GM10847 (cell line): ENCODE results near the gene PTPN14.

Source experiments
- POLR2A ChIP-seq: IDR thresholded peaks from 2 replicates; pipeline ENCODE4 v1.6.1; 2011; ENCODE audit not compliant: insufficient read length; ENCODE audit errors: extremely low read depth

Gene PTPN14

DNA sequence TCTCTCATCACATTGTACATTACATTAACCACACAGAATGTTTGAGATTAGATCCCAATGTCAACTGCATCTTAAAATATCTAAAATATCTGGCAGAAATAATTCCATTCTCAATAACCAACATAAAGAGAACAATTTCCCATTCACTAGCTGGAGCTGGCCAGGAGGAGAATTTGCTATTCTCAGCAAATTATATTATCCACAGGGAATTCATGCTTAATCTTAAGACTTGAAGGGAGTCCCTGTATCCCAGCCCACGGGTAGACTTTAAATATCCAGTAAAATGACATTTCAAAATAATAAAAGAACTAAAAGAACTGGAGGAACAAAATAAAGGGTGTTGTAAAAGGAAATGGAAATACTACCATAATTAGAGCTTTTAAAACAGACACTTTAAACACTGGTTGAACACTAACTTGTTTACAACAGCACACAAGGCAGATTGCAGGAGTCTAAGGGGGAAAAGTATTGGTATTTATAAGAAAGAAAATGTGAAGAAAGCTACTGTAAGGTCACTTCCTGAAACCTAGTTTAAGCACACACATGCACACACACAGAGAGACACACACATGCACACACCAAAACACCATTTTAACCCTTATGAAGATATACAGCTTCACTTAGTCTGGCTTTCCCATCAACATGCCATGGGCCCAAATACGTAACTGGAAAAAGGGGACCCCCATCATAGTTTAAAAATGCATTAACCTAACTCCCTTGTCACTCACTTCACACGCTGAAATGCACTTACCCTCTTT is 107.0 kb downstream of the PTPN14 start:
- TF ChIP-seq POLR2A, result no peak

- no peak for TF ChIP-seq POLR2A
Observed at GRCh38 chr1:214441119-214441518, 110.3 kb downstream of the PTPN14 start.

DNA sequence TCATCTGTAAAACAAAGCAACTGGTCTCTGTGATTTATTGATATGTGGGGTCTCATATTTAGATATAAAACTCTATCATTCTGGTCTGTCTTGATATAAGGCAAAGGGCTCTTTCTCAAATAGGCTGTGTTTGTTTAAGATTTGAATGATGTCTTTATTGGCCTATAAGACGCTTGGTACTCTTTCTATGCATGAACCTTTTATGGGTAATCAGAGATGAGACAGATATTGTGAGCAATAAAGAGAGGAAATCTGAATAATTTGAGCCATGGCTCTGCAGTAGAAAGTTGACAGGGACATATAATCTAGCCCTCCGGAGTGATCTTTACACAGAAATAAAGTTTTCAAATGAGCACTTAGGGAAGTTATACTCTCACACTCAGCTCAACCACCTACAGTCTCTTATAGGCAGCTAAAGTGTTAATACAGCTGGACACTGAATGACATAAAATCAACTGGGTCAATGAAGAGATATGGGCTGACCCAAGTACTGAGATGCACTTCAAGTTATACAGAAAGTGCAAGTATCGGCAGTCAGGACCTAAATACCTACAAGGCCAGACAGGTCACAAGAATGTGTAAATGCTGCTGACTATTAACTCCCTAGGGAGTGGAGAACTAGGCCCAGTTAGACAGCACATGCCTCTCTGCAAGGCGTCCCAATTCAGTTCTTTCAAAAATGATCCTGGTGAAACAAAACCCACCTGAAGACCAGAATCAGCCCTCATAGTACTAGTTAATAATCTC is 111.0 kb downstream of the PTPN14 start:
- TF ChIP-seq POLR2A, result no peak

GRCh38 chr1:214439352-214440119 is 111.9 kb downstream of the PTPN14 start:
- no peak for TF ChIP-seq POLR2A

DNA sequence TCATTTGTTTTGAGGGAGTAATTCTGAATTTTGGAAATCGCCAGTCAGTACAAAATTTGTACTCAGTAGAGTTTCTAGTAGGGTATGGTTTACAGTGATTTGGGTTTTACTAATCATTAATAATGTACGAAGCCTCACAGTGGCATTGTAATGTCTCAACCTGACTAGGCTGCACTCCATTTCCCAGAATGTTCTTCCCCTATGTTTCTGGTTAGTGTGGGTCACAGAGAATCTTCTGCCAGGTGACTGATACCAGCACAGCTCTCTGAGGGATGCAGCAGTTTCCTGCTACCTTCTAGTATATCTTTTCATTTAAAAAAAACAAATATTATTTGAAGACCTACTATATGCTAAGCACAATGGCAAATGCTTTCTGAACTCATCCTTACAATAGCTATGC is 112.9 kb downstream of the PTPN14 start:
- no peak for TF ChIP-seq POLR2A

DNA sequence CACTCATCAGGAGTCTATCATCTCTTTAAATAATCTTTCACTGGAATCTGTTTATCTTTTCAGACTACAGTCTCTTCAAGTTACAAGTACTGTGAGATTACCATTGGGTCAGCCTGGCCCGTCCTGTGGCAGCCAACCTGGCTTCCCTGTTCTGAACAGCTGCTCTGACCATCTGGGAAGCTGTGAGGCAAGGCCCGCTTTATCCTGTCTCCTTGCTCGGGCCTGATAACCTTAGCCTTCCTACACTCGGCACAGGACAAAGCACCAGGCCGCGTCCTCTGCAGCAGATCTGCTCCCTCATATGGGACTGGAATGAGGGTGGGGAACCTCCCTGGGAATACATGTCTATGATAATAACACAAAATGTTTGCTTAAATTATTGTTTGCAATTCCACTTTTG is 113.3 kb downstream of the PTPN14 start:
- no peak for TF ChIP-seq POLR2A

GRCh38 chr1:214435867-214436266 is 115.5 kb downstream of the PTPN14 start:
- no peak for TF ChIP-seq POLR2A

- no peak for TF ChIP-seq POLR2A
Observed at GRCh38 chr1:214432245-214432644, 119.2 kb downstream of the PTPN14 start.

DNA sequence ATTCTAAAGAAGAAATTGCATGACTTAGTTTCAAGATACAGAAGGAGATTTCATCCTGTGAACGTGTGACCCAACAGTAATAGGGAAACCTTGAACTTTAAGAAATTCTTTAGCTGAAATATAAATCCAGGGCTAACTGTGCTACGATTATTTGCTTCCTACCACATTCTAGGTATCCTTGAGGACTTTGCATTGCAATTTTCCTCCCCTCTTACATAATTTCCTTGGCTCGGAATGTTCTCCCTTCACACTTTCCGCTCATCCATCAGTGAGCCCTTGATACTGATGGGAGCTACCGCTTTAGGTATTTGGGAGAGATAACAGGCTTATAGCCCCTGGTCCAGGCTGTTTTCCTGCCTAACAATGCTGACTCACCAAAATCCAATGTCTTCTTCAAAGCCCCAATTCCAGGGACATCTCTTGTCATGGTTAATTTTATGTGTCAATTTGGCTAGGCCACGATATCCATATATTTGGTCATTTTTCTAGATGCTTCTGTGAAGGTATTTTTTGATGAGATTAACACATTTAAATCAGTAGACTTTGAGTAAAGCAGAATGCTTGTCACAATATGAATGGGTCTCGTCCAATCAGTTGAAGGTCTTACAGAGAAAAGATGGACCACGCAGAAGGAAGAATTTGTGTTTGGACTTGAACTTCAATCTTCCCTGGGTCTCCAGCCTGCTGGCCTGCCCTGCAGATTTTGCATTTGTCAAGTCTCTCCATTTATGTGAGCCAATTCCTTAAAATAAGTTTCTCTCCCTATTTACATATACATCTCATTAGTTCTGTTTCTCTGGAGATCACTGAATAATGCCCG is 121.2 kb downstream of the PTPN14 start:
- no peak for TF ChIP-seq POLR2A

DNA sequence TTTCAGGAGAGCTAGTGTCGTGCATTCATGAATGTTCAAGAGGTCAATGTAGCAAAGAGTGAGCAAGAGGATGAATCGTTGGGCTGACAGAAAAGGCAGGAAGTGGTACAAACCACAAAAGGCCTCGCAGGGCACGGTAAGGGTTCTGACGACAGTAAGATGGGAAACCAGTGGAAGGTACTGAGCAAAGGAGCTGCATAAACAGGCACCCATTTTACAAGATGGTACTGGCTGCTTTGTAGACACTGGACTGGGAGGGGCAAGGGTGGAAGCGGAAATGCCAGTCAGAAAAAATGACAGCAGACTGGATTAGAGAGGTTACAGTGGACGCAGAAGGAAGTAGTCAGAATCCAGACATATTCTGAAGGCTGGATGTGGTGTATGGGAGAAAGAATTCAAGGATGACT is 123.5 kb downstream of the PTPN14 start:
- no peak for TF ChIP-seq POLR2A

DNA sequence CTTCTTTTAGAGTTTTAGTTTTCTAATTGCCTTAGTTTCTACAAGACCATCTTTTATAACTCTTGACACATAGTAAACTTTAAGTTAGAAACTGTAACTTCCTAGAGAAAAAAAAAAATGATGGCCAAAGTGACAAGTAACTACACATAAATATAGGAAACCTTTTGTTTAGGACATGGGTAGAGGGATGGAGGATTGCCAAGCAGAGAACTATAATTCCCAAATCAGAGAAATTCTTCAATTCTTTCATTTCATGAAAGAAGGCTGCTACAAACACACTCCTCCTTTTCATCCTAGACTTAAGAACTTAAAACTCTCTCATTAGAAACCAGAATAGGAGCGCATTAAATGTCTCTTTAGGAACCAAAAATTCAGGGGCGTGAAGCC is 125.0 kb downstream of the PTPN14 start:
- TF ChIP-seq POLR2A, result no peak

DNA sequence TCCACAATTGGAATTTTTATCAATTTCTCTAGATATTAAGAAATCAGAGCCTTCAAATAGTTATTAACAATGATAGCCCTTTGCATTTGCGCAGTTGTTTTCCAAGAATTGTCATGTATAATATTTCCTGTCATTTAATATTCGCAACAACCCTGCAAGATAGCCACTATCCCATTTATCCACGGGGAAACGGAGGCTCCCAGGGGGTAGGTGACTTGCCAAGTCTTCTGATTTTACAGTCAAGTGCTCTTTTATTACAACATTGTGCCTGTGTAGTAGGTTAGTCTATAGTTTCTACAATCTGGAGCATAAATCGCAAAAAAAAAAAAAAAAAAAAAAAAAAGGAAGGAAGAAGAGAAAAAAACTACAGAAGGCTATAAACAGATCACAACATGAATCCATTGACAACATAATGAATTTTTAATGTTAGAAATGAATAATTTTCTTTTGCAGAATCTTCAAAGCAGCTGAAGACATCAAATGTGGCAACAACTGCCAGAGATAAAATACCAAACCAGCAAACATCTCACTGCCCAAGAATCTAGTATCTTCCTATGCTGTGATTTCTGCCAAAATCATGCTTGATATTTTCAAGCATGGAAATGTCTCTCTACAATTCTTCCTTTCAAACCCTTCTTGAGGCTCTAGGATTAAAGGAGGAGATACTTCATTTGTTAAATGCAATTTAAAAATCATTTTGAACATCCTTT is 125.5 kb downstream of the PTPN14 start:
- no peak for TF ChIP-seq POLR2A

- no peak for TF ChIP-seq POLR2A
Observed at GRCh38 chr1:214425101-214425500, 126.3 kb downstream of the PTPN14 start.

DNA sequence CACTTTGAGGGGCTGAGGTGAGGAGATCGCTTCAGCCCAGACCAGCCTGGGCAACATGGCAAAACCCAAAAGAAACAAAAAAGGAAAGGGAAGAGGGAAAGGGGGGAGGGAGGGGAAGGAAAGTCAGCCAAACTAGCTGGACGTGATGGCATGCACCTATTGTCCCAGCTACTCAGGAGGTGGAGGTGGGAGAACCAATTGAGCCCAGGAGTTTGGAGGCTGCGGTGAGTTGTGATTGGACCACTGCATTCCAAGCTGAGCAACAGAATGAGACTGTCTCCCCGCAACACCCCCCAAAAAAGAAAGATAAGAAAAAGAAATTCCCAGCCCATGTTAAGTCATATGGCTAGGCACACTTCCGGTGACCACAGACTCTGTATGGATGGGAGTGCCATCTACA is 128.4 kb downstream of the PTPN14 start:
- no peak for TF ChIP-seq POLR2A
